Panc1 (cell line): Measurements from ENCODE around the gene EXD3.

Source experiments
- CTCF ChIP-seq: fragments of 450-650 bp; IDR thresholded peaks from 2 replicates; pipeline ENCODE4 v1.5.1; 2017; ENCODE audit warnings: mild to moderate bottlenecking
- POLR2AphosphoS5 ChIP-seq: IDR thresholded peaks from 2 replicates; pipeline ENCODE4 v1.6.1; 2012; ENCODE audit warnings: mild to moderate bottlenecking, low read depth, low read length, moderate library complexity
- TCF7L2 ChIP-seq: IDR thresholded peaks from 2 replicates; pipeline ENCODE4 v1.6.1; 2011; ENCODE audit warnings: mild to moderate bottlenecking, low read depth, low read length, inconsistent platforms

- no peak for TF ChIP-seq TCF7L2
- TF ChIP-seq CTCF, result no peak
- TF ChIP-seq POLR2AphosphoS5, result no peak
Measured at GRCh38 chr9:137272241-137273094, 150.5 kb downstream of the EXD3 start.
